HEK293 (cell line): Measurements from ENCODE around the gene ADGRG7.
"Not testable (repeated sequence)": the region's sequence is repeated elsewhere in the genome, so short reads cannot be mapped to it uniquely, and the experiment has no call there.

Source experiments
- CTCF ChIA-PET: fragments of 350-600 bp; formaldehyde crosslinking; extraction: SDS; loops from one replicate; lab custom pipeline; 2021; ENCODE audit warnings: antibody characterized with exemption; lab: Yijun Ruan, JAX
- POLR2A ChIA-PET: fragments of 300-600 bp; formaldehyde crosslinking; extraction: SDS; loops from one replicate; lab custom pipeline; 2020; ENCODE audit warnings: antibody characterized with exemption, inconsistent platforms; lab: Yijun Ruan, JAX
- H3K27ac ChIP-seq: fragments of 200-500 bp; sonication (Bioruptor generic); 2 replicates; pipeline ENCODE4 v1.5.1; 2014; ENCODE audit warnings: low read depth, low read length, control low read depth, inconsistent platforms; ENCODE audit errors: extremely low read depth
- H3K36me3 ChIP-seq, 2 experiments: fragments of 200-500 bp in 1 of 2; sonication (Bioruptor generic) in 1 of 2; 1 replicate in 1 of 2; 2 replicates in 1 of 2; pipeline ENCODE4 v1.5.1; 2014 to 2017; ENCODE audit warnings: inconsistent platforms in 2 of 2, low read length in 2 of 2; ENCODE audit not compliant: control insufficient read depth in 2 of 2, insufficient read depth in 1 of 2
- H3K4me1 ChIP-seq: fragments of 200-500 bp; sonication (Bioruptor generic); 2 replicates; pipeline ENCODE4 v1.5.1; 2014; ENCODE audit warnings: mild to moderate bottlenecking, low read length, inconsistent platforms; ENCODE audit not compliant: control insufficient read depth, insufficient read depth
- H3K4me3 ChIP-seq: 2 replicates; pipeline ENCODE4 v1.5.1; 2011; ENCODE audit warnings: low read depth, mild to moderate bottlenecking, control low read depth, low read length, moderate library complexity
- H3K9me3 ChIP-seq: fragments of 200-500 bp; sonication (Bioruptor generic); 2 replicates; pipeline ENCODE4 v1.5.1; 2014; ENCODE audit warnings: low read depth, low read length, inconsistent platforms; ENCODE audit not compliant: control insufficient read depth, insufficient read depth
- ATF2 ChIP-seq: fragments of 450-650 bp; formaldehyde crosslinking; IDR thresholded peaks from 2 replicates; pipeline ENCODE4 v1.5.1; 2016; ENCODE audit warnings: missing biosample characterization, missing genetic modification characterization, low read depth
- IKZF3 ChIP-seq: fragments of 450-650 bp; IDR thresholded peaks from 2 replicates; pipeline ENCODE4 v1.5.0; 2018; ENCODE audit warnings: missing biosample characterization, mild to moderate bottlenecking, missing genetic modification characterization, moderate library complexity
- PRDM1 ChIP-seq: fragments of 450-650 bp; formaldehyde crosslinking; IDR thresholded peaks from 2 replicates; pipeline ENCODE4; 2016; ENCODE audit warnings: missing biosample characterization, missing genetic modification characterization
- TCF7L2 ChIP-seq: IDR thresholded peaks from 2 replicates; pipeline ENCODE4 v1.6.1; 2011; ENCODE audit warnings: low read depth, mild to moderate bottlenecking, inconsistent platforms, low read length, moderate library complexity, borderline replicate concordance
- ZBTB20 ChIP-seq: fragments of 450-650 bp; formaldehyde crosslinking; IDR thresholded peaks from 2 replicates; pipeline ENCODE4 v1.5.1; 2016; ENCODE audit warnings: missing biosample characterization, missing genetic modification characterization
- ZFHX2 ChIP-seq: fragments of 450-650 bp; formaldehyde crosslinking; conservative IDR thresholded peaks from 2 replicates; pipeline ENCODE4 v1.5.1; 2016; ENCODE audit warnings: missing biosample characterization, missing genetic modification characterization
- ZNF10 ChIP-seq: fragments of 450-650 bp; formaldehyde crosslinking; IDR thresholded peaks from 2 replicates; pipeline ENCODE4 v1.5.1; 2017; ENCODE audit warnings: missing biosample characterization, missing genetic modification characterization
- ZNF157 ChIP-seq: fragments of 450-650 bp; formaldehyde crosslinking; IDR thresholded peaks from 2 replicates; pipeline ENCODE4 v1.5.1; 2016; ENCODE audit warnings: missing biosample characterization, missing genetic modification characterization
- ZNF211 ChIP-seq: fragments of 450-650 bp; formaldehyde crosslinking; IDR thresholded peaks from 2 replicates; pipeline ENCODE4 v1.5.1; 2016; ENCODE audit warnings: low read depth, missing biosample characterization, missing genetic modification characterization
- ZNF223 ChIP-seq: fragments of 450-650 bp; formaldehyde crosslinking; IDR thresholded peaks from 2 replicates; pipeline ENCODE4 v1.5.1; 2016; ENCODE audit warnings: missing biosample characterization, missing genetic modification characterization
- ZNF248 ChIP-seq: fragments of 450-650 bp; formaldehyde crosslinking; IDR thresholded peaks from 2 replicates; pipeline ENCODE4 v1.5.1; 2017; ENCODE audit warnings: missing biosample characterization, missing genetic modification characterization
- ZNF280C ChIP-seq: fragments of 450-650 bp; formaldehyde crosslinking; IDR thresholded peaks from 2 replicates; pipeline ENCODE4 v1.5.1; 2016; ENCODE audit warnings: missing biosample characterization, missing genetic modification characterization
- ZNF404 ChIP-seq: fragments of 450-650 bp; formaldehyde crosslinking; IDR thresholded peaks from 2 replicates; pipeline ENCODE4 v1.5.1; 2017; ENCODE audit warnings: missing biosample characterization, missing genetic modification characterization
- ZNF488 ChIP-seq: fragments of 450-650 bp; formaldehyde crosslinking; IDR thresholded peaks from 2 replicates; pipeline ENCODE4 v1.5.1; 2016; ENCODE audit warnings: missing biosample characterization, missing genetic modification characterization
- ZNF621 ChIP-seq: fragments of 450-650 bp; formaldehyde crosslinking; IDR thresholded peaks from 2 replicates; pipeline ENCODE4 v1.5.1; 2017; ENCODE audit warnings: missing biosample characterization, missing genetic modification characterization
- ZNF670 ChIP-seq: fragments of 450-650 bp; formaldehyde crosslinking; IDR thresholded peaks from 2 replicates; pipeline ENCODE4 v1.5.1; 2016; ENCODE audit warnings: missing biosample characterization, missing genetic modification characterization, low read depth
- ZNF704 ChIP-seq: fragments of 450-650 bp; formaldehyde crosslinking; IDR thresholded peaks from 2 replicates; pipeline ENCODE4 v1.5.1; 2016; ENCODE audit warnings: missing biosample characterization, missing genetic modification characterization
- ZNF843 ChIP-seq: fragments of 450-650 bp; formaldehyde crosslinking; IDR thresholded peaks from 2 replicates; pipeline ENCODE4 v1.5.1; 2016; ENCODE audit warnings: missing biosample characterization, missing genetic modification characterization
- ZSCAN4 ChIP-seq: fragments of 450-650 bp; formaldehyde crosslinking; IDR thresholded peaks from 2 replicates; pipeline ENCODE4 v1.5.1; 2017; ENCODE audit warnings: missing biosample characterization, missing genetic modification characterization

Gene ADGRG7

GRCh38 chr3:100665230-100665629 is 55.8 kb downstream of the ADGRG7 start:
- ChIA-PET POLR2A (no interaction called here), CTCF (no interaction called here)
- no peaks in the 10 kb centered on the region for H3K36me3 ChIP-seq
- H3K9me3 ChIP-seq, result no peaks in the 10 kb centered on the region
- no peak overlapping the region for H3K27ac ChIP-seq
- TF ChIP-seq TCF7L2, result no peak
- no peak for TF ChIP-seq PRDM1 (tag by site-specific recombination)
- TF ChIP-seq ZNF157 (tag by site-specific recombination), result no peak
- TF ChIP-seq ZNF488, result no peak
- no peak for TF ChIP-seq ATF2 (tag by site-specific recombination)
- no peak for TF ChIP-seq IKZF3
- no peak for TF ChIP-seq ZBTB20 (tag by site-specific recombination)
- no peak for TF ChIP-seq ZNF404 (tag by site-specific recombination)
- no peak for TF ChIP-seq ZNF280C (tag by site-specific recombination)
- no peak for TF ChIP-seq ZNF621 (tag by site-specific recombination)
- no peak for TF ChIP-seq ZNF223
- no peak for TF ChIP-seq ZNF704 (tag by site-specific recombination)
- no peak for TF ChIP-seq ZNF843 (tag by site-specific recombination)
- no peak for TF ChIP-seq ZNF10 (tag by site-specific recombination)
- TF ChIP-seq ZNF248, result no peak
- no peak for TF ChIP-seq ZSCAN4 (tag by site-specific recombination)
- no peak for TF ChIP-seq ZNF211
- TF ChIP-seq ZNF670 (tag by site-specific recombination), result no peak
- TF ChIP-seq ZFHX2 (tag by site-specific recombination), result no peak
- H3K4me1 ChIP-seq, result no peaks in the 10 kb centered on the region
- H3K4me3 ChIP-seq, result no peak overlapping the region

GRCh38 chr3:100666699-100667098 is 57.3 kb downstream of the ADGRG7 start:
- POLR2A ChIA-PET, H3K27ac ChIP-seq, H3K4me3 ChIP-seq, H3K9me3 ChIP-seq, CTCF ChIA-PET, H3K36me3 ChIP-seq, H3K4me1 ChIP-seq: not testable (repeated sequence)
